Panc1 (cell line): ENCODE data around the gene CETN1. TPM values are rescaled to one million over a fixed set of nuclear protein-coding genes. Genes with fewer than 3 reads are reported as not detected.

Experiments
- ATAC-seq: fragments of 200-7000 bp; cut with Tn5 transposase; 2 replicates; pipeline ENCODE4 v1.9.1; 2020; ENCODE audit warnings: mild to moderate bottlenecking, moderate library complexity
- BruUV-seq: library from RNA; stranded (reverse); fragments of 400-500 nt; replicated peaks from 2 replicates; lab custom pipeline; 2021; lab: Mats Ljungman, UMichigan
- CTCF ChIA-PET: fragments of 300-600 bp; sonication (Branson Sonifier 250); formaldehyde crosslinking; loops from one replicate; lab custom pipeline; 2022; ENCODE audit warnings: antibody characterized with exemption; lab: Charles Lee
- POLR2A ChIA-PET: fragments of 300-600 bp; sonication (Branson Sonifier 250); formaldehyde crosslinking; loops from one replicate; lab custom pipeline; 2022; ENCODE audit warnings: antibody characterized with exemption; lab: Charles Lee
- DNase-seq: peaks from one replicate; pipeline ENCODE4 v3.0.0-alpha.2; 2010; ENCODE audit warnings: low read depth, low spot score
- H3K27ac ChIP-seq: 2 replicates; pipeline ENCODE4 v1.5.1; 2011; ENCODE audit warnings: mild to moderate bottlenecking, low read length, inconsistent platforms
- H3K27me3 ChIP-seq: fragments of 200-500 bp; sonication (Bioruptor generic); 2 replicates; pipeline ENCODE4 v1.6.0; 2014; ENCODE audit warnings: low read length, inconsistent platforms; ENCODE audit not compliant: control insufficient read depth, insufficient read depth
- H3K36me3 ChIP-seq: fragments of 200-500 bp; sonication (Bioruptor generic); 2 replicates; pipeline ENCODE4 v1.5.1; 2014; ENCODE audit warnings: inconsistent platforms, mild to moderate bottlenecking, low read length, moderate library complexity; ENCODE audit not compliant: control insufficient read depth, insufficient read depth
- H3K4me1 ChIP-seq: 2 replicates; pipeline ENCODE4 v1.5.1; 2011; ENCODE audit warnings: inconsistent platforms, mild to moderate bottlenecking, low read length, moderate library complexity; ENCODE audit not compliant: control insufficient read depth, insufficient read depth
- H3K4me3 ChIP-seq, 2 experiments: 2 replicates each; pipeline ENCODE4 v1.5.1; 2011 to 2012; ENCODE audit warnings: low read depth in 2 of 2, low read length in 2 of 2, mild to moderate bottlenecking in 2 of 2, inconsistent platforms in 1 of 2, moderate library complexity in 1 of 2
- H3K9me3 ChIP-seq: fragments of 200-500 bp; sonication (Bioruptor generic); 2 replicates; pipeline ENCODE4 v1.5.1; 2014; ENCODE audit warnings: low read depth, mild to moderate bottlenecking, inconsistent platforms, low read length, moderate library complexity; ENCODE audit not compliant: control insufficient read depth, insufficient read depth
- CTCF ChIP-seq: fragments of 450-650 bp; IDR thresholded peaks from 2 replicates; pipeline ENCODE4 v1.5.1; 2017; ENCODE audit warnings: mild to moderate bottlenecking
- POLR2AphosphoS5 ChIP-seq: IDR thresholded peaks from 2 replicates; pipeline ENCODE4 v1.6.1; 2012; ENCODE audit warnings: mild to moderate bottlenecking, low read depth, low read length, moderate library complexity
- REST ChIP-seq, 2 experiments: IDR thresholded peaks; 2 replicates each; pipeline ENCODE4 v1.6.1; 2011 to 2012; ENCODE audit warnings: low read depth in 2 of 2, control low read depth in 1 of 2, low read length in 1 of 2, mild to moderate bottlenecking in 1 of 2, moderate library complexity in 1 of 2; ENCODE audit not compliant: insufficient read depth in 1 of 2
- SIN3A ChIP-seq: IDR thresholded peaks from 2 replicates; pipeline ENCODE4 v1.6.1; 2012; ENCODE audit warnings: low read depth, mild to moderate bottlenecking, low read length, moderate library complexity, borderline replicate concordance; ENCODE audit not compliant: insufficient read depth
- TCF7L2 ChIP-seq: IDR thresholded peaks from 2 replicates; pipeline ENCODE4 v1.6.1; 2011; ENCODE audit warnings: mild to moderate bottlenecking, low read depth, low read length, inconsistent platforms
- in situ Hi-C: cut with HindIII; loops from 2 replicates; pipeline ENCODE4 v1.10.0; 2016; ENCODE audit warnings: low sequenced_read_pairs, low pct_unique_long_range_greater_than_20kb
- intact Hi-C: fragments of 100-400 bp; cut with micrococcal nuclease; formaldehyde crosslinking; loops from one replicate; pipeline ENCODE4 v1.10.0; 2022; ENCODE audit not compliant: unreplicated experiment
- total RNA-seq: library from RNA; stranded (reverse); gene quantifications from one replicate; pipeline ENCODE4 v1.2.1, GENCODE V29; 2021; ENCODE audit not compliant: unreplicated experiment

Gene CETN1
- total RNA-seq, 1 experiment from 2014 or later, result not detected

- in situ Hi-C loops, result no loop called here
- Histone ChIP-seq H3K4me1 (no peaks in the 10 kb centered on the region), H3K27ac (no peak overlapping the region), H3K4me3 (no peak overlapping the region), H3K9me3 (no peaks in the 10 kb centered on the region), H3K27me3 (peaks cover 6% of the 10 kb centered on the region), H3K36me3 (no peaks in the 10 kb centered on the region)
- intact Hi-C loops, result no loop called here
- ChIA-PET POLR2A (no interaction called here), CTCF (no interaction called here)
- no peak for ATAC-seq
- no peak for DNase-seq
- no TSS peak for BruUV-seq
- TF ChIP-seq TCF7L2 (no peak), REST (IDR thresholded peaks at IDR 0.05; ENCODE audit: insufficient read depth in 1 of 2, low read depth in 2 of 2, low read length in 1 of 2) (no peak), SIN3A (no peak), POLR2AphosphoS5 (no peak), CTCF (no peak)
Observed at GRCh38 chr18:576924-577323, 3.3 kb upstream of the CETN1 start.

- no peak overlapping the region for H3K4me3 ChIP-seq
- ChIA-PET CTCF (no interaction called here), POLR2A (no interaction called here)
- TF ChIP-seq POLR2AphosphoS5 (no peak), REST (IDR thresholded peaks at IDR 0.05; ENCODE audit: insufficient read depth in 1 of 2, low read depth in 2 of 2, low read length in 1 of 2) (no peak), TCF7L2 (no peak), CTCF (no peak), SIN3A (no peak)
- BruUV-seq, result no TSS peak
- H3K9me3 ChIP-seq, result no peaks in the 10 kb centered on the region
- no peaks in the 10 kb centered on the region for H3K4me1 ChIP-seq
- intact Hi-C loops, result no loop called here
- in situ Hi-C loops, result no loop called here
- no peaks in the 10 kb centered on the region for H3K36me3 ChIP-seq
- H3K27ac ChIP-seq, result no peak overlapping the region
- no peak for ATAC-seq
- peaks cover 6% of the 10 kb centered on the region for H3K27me3 ChIP-seq
- no peak for DNase-seq
Observed at GRCh38 chr18:577643-578375, 2.4 kb upstream of the CETN1 start.
